GOT3 (cell line): Measurements from ENCODE around the gene ATP5PF.
"Not testable (repeated sequence)": the region's sequence is repeated elsewhere in the genome, so short reads cannot be mapped to it uniquely, and the experiment has no call there.

Experiments
- DNase-seq: peaks from one replicate; lab custom pipeline; 2025; ENCODE audit warnings: mixed read lengths; lab: John Stamatoyannopoulos, UW

ATP5PF gene

DNA sequence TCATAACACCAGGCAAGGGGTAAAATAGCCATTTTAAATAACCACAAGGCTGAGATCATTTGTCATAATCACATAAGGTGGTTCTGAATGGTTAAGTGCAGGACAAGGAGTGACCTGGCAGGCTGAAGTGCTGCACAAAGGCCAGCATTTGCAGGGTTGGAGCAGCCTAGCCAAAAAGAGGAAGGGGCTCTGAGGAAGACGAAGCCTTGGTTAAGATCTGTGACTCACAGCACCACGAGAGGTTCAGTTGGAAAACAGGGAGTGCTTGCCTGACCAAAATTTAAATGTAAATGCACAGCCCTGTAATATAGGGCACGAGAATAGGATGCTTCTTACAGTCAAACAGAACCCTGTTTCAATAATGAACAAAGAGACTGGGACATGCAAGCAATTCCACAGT is 12.1 kb downstream of the ATP5PF start:
- DNase-seq = no peak

DNA sequence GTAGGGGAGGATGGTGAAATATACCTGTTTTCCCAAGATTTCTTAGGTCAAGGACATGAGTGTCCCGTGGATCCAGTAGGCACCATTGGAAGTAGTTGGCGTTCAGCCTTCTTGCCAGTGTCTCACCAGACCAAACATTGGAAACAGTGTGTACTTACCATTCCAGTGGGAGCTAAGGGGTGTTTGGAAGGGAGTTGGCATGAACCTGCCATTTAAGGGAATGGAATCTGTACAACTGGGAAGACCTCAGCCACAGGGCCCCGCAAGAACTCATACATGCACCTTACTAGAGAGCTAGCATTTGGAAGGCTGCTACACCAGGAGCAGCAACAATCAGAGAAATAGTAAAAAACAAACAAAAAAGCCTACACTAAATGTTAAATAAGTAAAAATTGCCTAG is 12.7 kb downstream of the ATP5PF start:
- DNase-seq = no peak

DNA sequence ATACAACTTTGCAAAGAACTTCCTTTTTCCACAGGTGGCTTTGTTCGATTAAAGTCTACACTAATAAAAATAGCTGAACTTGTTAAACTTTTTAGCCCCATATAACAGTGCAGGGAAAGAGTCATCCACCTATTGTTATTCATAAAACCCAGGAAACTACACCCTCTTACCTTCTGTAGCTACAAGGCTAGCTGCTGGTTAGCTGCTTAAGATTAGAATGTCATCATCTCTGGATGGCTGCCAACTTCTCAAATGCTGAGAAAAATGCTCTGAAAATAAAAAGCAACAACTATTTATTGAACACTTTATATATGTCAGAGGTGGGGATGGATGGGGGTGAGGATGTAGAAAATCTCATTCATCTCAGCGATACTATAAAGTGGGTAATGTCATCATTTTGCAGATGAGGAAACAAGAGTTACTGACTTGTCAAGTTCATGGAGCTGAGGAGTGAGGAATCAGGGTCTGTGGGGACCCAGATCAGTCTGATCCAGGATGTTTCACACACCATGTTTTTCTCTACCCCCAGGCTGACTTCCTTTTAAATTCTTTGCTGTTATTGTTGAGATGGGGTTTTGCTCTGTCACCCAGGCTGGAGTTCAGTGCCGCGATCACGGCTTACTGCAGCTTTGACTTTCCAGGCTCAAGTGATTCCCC is 17.1 kb downstream of the ATP5PF start:
- no peak for DNase-seq

DNA sequence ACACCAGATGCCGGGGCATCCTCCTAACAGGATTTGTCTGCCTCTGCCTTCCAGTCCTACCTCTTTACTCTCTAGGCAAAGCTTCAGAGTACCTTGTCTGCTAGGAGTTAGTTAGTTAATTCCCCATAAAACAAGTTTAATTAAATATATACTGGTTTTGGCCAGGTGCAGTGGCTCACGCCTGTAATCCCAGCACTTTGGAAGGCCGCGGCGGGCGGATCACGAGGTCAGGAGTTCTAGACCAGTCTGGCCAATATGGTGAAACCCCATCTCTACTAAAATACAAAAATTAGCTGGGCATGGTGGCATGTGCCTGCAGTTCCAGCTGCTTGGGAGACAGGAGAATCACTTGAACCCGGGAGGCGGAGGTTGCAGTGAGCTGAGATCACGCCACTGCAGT is 20.6 kb downstream of the ATP5PF start:
- not testable (repeated sequence) for DNase-seq

DNA sequence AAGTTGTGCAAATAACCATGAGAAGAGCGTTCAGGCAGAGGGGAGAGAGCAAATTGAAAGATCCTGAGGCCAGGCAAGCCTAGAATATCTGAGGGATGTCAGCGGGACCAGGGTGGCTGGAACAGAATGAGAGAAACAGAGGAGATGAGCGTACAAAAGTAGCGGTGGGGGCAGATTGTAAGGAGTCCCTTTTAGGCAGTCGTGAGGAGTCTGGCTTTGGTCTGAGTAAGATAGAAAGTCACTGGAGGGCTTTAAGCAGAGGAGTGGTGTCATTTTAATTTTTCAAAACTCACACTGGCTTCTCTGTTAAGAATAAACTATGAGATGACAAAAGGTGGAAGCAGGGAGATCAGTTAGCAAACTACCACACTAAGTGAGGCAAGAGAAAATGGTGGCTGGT is 24.2 kb downstream of the ATP5PF start:
- DNase-seq = no peak

DNA sequence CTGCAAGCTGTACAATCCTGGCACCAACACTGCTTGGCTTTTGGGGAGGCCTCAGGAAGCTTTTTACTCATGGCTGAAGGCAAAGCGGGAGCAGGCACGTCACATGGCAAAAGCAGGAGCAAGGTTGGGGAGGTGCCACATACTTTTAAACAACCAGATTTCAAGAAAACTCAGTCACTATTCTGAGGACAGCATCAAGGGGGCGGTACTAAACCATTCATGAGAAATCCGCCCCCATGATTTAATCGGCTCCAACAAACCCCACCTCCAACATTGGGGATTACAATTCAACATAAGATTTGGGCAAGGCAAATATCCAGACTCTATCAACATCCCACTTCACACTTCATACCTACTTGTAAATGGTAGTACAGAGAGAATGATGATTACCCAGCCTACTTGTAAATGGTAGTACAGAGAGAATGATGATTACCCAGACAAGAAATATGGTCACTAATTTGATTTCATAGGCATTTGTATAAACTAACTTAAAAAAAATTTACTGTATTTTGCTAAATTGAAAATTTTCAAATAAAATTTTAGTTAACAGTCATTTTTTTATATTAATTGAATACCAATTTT is 24.9 kb downstream of the ATP5PF start:
- DNase-seq = no peak

DNA sequence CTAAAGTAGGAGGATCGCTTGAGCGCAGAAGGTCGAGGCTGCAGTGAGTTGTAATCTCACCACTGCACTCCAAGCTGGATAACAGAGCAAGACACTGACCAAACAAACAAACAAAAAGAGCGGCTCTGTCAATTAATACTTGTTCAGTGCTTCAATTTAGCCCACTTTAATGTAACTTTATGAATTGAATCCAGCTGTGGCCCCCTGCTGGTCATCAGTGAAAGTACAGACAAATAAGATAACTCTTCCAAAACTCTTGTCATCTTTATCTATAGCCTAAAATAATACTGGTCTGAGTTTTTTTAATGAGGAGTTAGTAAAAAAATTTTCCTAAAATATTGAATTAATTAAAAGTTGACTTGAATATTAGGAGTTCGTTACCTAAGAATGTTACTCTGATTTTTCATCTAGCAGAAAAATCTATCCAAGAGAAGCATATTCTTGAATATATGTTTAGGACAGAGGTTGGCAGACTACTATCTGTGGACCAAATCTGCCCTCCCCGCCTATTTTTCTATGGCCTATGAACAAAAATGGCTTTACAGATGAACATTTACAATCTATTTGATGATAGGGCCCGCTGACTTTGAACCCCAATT is 26.1 kb downstream of the ATP5PF start:
- no peak for DNase-seq

DNA sequence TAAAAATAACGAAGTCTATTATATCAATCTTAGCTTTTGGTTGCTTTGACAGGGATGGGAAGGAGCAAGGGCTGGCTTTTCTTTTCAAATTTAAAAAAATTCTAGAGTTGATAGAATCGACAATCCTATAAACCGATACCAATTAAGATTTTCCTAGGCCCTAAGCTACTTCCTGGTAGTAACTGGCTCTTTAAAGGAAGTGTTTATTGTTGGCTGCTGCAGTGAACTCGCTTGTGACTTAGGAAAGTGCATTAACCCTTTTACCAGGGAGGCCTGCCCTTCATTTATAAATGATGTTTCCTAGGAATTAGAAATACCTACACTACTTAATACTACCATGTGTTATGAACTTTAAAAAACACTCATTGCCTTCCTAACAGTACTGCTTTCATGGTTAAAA is 33.2 kb downstream of the ATP5PF start:
- no peak for DNase-seq

DNA sequence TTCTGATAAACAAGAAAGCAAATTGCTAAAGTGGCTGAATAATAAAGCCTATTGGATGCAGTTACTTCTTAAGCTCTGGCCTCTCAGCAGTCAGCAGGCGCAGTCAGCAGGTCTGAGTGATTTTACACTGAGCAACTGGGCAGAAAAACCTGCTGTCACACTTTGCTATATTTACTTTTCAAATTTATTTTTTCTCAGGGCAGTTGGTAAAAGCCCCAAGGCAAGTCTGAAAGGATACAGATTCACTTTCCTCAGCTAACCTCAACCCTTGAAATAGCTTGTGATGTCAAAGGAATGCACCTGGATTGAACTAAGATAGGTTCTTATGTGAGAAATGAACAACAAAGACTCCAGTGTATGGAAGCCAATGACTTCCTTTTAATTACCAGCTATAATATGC is 34.0 kb downstream of the ATP5PF start:
- DNase-seq = no peak

DNA sequence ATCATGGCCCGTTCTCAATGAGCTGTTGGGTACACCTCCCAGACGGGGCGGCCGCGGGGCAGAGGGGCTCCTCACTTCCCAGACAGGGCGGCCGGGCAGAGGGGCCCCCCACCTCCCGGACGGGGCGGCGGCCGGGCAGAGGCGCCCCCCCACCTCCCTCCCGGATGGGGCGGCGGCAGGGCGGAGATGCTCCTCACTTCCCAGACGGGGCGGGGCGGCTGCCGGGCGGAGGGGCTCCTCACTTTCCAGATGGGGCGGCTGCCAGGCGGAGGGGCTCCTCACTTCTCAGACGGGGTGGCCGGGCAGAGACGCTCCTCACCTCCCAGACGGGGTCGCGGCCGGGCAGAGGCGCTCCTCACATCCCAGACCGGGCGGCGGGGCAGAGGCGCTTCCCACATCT is 39.2 kb downstream of the ATP5PF start:
- not testable (repeated sequence) for DNase-seq

DNA sequence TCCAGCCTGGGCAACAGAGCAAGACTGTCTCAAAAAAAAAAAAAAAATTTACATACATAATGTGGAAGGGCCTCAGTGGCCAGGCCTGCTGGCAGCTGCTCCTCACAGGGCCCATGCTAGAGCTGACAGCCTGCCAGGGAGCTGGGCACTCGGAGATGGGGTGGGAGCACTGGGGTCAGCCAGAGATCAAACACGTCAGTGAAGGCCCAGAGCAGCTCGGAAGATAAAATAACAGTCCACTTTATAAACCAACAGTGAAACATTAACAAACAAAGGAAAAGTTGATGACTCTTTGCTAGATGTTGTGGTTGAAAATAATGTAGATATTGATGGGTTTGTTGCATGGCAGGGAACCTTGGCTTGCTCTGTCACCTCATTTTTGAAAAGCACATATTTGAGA is 42.7 kb downstream of the ATP5PF start:
- no peak for DNase-seq

DNA sequence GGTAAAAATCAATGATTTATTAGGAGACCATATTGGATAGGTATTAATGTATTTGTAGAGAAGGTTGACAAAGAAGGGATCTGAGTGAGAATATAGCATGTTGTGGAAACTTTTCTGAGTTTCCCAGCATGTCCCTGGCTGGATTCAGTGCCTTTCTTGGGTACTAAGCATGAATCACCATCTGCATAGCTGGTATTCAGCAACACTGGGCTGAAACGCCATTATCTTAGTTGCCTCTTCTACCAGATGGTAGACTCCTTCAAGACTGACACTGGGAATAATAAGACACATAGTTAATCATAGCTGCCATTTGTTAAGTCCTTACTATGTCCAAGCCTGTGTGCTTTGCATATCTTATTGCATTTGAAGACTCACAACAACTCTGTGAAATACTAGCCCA is 45.5 kb downstream of the ATP5PF start:
- DNase-seq = no peak

DNA sequence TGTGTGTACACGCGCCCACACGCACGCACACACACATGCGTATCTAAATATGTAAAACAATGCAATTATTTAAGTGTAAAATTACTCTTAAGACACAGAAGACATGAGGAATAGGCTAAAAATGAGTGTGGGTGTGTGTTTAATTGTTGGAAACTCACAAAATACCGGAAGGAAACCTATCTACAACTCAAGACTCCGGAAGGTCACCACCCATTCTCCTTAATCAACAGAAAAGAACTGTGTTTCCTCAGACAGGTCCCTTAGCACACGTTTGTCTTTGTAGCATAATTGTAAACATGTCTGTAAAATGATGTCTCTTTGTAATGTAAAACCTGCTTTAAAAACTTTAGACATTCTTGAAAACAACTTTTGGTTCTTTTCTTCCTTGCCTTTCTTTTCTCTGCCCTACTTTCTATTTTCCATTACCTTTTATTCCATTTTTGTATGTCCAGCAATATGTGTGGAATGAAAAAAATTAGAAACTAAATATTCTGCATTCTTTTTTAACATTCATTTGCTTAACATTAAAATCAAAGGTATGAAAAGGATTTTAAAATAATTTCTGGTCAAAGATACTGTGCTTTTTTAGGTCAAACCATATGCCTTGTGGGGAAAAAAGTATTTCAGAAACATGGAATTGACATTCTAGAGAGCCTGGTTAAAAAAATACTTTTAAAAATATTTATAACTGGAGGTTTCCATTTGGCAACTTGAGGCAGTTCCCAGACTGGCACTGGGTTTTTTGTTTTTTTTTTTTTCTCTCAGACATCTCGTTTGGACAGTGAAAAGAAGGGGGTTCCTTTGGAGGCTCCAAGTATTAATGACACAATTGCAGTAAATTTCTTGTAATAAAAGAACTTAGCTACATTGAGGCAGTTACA is 46.2 kb downstream of the ATP5PF start:
- DNase-seq = no peak

DNA sequence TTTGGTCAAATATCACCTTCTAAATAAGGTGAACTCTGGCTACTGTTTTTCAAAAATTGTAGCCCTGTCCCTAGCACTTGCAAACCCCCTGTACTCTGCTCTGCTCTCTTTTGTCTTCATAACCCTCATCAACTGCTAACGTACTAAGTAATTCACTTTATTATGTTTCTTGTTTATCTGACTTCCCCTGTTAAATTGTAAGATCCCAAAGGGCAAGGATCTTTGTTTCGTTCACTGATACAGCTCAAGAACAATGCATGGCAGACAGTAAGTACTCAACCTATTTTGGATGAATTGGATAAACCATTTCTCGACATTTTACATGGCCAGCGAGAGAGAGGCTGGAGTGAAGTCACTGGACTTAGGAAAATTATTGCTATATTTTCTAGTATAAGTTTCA is 46.9 kb downstream of the ATP5PF start:
- DNase-seq = no peak

DNA sequence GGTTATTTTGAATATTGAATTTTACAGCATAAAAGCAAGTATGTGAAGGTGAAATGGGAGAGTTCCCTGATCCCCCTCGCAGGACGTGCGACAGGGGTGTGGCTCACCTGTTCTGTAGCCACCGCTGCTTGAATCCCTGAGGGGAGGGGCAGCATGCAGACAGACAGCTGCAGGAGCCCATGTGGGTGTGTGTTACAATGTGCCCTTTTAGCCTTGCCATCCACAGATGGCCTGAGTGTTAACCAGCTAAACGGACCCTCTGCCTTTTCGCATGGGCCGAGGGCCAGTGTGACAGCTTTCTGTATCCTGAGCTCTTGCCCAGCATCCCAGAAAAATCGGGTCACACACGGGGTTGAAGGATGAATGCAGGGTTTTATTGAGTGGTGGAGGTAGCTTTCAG is 52.3 kb downstream of the ATP5PF start:
- no peak for DNase-seq

DNA sequence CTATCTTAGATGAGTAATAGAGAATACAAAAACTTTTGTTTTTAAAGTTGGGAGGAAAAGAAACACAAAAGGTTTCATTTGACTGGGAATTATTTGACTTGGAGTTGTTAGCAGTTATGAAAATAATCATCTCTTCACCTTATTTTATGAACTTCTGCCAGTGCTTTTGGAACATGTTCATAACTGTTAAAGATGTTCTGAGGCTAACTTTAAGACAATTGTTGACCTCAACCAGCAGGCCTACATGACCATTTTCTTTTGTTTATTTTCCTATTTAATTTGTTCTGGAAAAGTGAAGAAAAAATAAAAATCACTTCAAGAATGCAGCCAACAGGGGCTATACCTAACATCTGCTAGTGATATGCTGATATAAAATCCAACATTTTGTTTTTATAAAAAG is 58.3 kb downstream of the ATP5PF start:
- DNase-seq = no peak
